ENCODE results near the gene HELQ. TPM values are rescaled to one million over a fixed set of nuclear protein-coding genes. Genes with fewer than 3 reads are reported as not detected.
A peak's percentile ranks its signal among the peaks of the same experiment; 100 is the strongest.

Gene HELQ
- total RNA-seq, 1 donor: 17.4 TPM

DNA sequence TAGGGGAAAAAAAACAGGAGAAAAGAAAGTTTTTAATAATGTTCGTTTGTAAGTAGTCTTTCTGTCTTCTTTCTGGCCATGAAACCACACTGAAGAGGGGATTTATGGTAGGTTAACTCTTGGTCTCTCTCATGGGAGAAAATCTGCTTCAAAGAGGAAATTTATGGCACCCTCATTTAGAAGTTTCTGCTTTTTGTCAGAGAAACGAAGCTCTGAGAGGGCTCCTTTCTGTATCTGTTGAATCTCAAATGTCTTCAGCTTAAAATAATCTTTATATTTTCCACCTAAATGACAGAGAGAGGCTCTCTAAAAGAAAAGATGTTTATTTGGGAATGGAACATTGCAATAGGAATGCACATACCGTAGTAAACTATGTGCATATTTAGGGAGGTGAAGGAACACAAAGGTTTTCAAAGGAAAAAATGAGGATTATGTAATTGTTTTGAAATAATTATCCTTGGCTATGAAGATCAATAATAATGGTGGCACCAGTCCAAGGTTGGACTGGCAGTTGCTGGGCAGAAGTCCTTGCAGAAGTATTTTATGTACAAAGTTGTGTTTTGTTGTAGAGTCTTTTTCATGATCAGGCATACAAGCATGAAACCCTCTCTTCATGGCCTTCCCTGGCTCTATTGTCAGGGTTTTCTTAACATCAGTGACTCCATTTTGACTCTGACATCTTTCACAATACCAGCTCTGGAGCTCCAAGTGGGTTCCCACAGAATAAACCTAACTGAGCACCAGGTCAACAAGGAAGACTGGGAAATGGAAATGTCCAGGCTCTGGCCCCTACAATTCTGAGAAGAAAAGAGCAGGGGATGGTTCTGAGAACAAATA lies 67.9 kb downstream of the HELQ start:
- no peaks in the 10 kb centered on the region for H3K79me2 ChIP-seq (ENCODE audit: insufficient read depth, low read length)
- TF ChIP-seq, protein P1, sequence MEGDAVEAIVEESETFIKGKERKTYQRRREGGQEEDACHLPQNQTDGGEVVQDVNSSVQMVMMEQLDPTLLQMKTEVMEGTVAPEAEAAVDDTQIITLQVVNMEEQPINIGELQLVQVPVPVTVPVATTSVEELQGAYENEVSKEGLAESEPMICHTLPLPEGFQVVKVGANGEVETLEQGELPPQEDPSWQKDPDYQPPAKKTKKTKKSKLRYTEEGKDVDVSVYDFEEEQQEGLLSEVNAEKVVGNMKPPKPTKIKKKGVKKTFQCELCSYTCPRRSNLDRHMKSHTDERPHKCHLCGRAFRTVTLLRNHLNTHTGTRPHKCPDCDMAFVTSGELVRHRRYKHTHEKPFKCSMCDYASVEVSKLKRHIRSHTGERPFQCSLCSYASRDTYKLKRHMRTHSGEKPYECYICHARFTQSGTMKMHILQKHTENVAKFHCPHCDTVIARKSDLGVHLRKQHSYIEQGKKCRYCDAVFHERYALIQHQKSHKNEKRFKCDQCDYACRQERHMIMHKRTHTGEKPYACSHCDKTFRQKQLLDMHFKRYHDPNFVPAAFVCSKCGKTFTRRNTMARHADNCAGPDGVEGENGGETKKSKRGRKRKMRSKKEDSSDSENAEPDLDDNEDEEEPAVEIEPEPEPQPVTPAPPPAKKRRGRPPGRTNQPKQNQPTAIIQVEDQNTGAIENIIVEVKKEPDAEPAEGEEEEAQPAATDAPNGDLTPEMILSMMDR (IDR thresholded peaks at IDR 0.05; ENCODE audit: extremely low read depth, low read depth, low read length): no peak
- no peaks in the 10 kb centered on the region for H4K20me1 ChIP-seq (ENCODE audit: insufficient read depth, low read length)
- no peaks in the 10 kb centered on the region for H3K4me1 ChIP-seq (ENCODE audit: insufficient read depth, low read length)
- H3K9me3 ChIP-seq (ENCODE audit: low read depth, low read length): no peaks in the 10 kb centered on the region
- no peak overlapping the region for H3K4me2 ChIP-seq (ENCODE audit: insufficient read depth, low read length)
- DNase-seq (ENCODE audit: insufficient read length, low spot score, missing footprints): no peak
- H3K27me3 ChIP-seq (ENCODE audit: insufficient read depth, low read length): no peaks in the 10 kb centered on the region
- no peak overlapping the region for H3K4me3 ChIP-seq (ENCODE audit: insufficient read depth, low read length)
- H3K27ac ChIP-seq (ENCODE audit: low read depth, low read length): no peak overlapping the region
- H2AFZ ChIP-seq (ENCODE audit: low read length): peak overlapping the region; percentile 54
- no peaks in the 10 kb centered on the region for H3K36me3 ChIP-seq (ENCODE audit: insufficient read depth, low read length)

DNA sequence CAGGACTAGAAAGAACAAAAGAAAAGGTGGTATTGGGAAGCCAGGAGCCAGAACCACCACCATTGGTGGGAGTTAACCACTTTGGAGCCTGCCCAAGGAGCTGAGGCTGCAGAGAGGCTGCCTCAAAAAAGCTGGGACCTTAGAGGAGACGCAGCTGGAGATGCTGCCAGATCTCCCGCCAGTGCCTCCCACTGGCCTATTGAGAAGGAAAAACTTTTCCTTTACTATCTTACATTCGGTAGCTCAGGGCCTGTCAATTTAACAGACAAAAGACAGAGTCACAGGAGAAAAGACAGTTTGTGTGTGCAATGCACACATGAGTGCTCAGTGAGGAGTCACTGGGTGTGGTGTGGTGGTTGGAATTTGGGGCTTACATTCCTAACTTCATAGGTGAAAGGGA lies 68.6 kb downstream of the HELQ start:
- TF ChIP-seq, protein P1 (IDR thresholded peaks at IDR 0.05; ENCODE audit: extremely low read depth, low read depth, low read length): no peak
- DNase-seq (ENCODE audit: insufficient read length, low spot score, missing footprints): no peak
- Histone ChIP-seq H3K27me3 (ENCODE audit: insufficient read depth, low read length) (no peaks in the 10 kb centered on the region), H3K9me3 (ENCODE audit: low read depth, low read length) (no peaks in the 10 kb centered on the region), H2AFZ (ENCODE audit: low read length) (no peak overlapping the region), H3K4me1 (ENCODE audit: insufficient read depth, low read length) (no peaks in the 10 kb centered on the region), H3K36me3 (ENCODE audit: insufficient read depth, low read length) (no peaks in the 10 kb centered on the region), H3K4me2 (ENCODE audit: insufficient read depth, low read length) (no peak overlapping the region), H4K20me1 (ENCODE audit: insufficient read depth, low read length) (no peaks in the 10 kb centered on the region), H3K4me3 (ENCODE audit: insufficient read depth, low read length) (no peak overlapping the region), H3K79me2 (ENCODE audit: insufficient read depth, low read length) (no peaks in the 10 kb centered on the region), H3K27ac (ENCODE audit: low read depth, low read length) (no peak overlapping the region)

DNA sequence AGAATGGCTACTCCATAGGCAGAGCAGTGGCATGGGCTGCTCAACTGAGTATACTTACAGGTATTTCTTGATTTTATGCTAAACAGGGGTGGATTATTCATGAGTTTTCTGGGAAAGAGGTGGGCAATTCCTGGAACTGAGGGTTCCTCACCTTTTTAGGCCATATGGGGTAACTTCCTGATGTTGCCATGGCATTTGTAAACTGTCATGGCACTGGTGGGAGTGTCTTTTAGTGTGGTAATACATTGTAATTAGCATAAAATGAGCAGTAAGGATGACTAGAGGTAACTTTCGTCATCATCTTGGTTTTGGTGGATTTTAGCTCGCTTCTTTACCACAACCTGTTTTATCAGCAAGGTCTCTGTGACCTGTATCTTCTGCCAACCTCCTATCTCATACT lies 72.8 kb downstream of the HELQ start:
- Histone ChIP-seq H3K79me2 (ENCODE audit: insufficient read depth, low read length) (no peaks in the 10 kb centered on the region), H3K9me3 (ENCODE audit: low read depth, low read length) (no peaks in the 10 kb centered on the region)
- TF ChIP-seq, protein P1 (IDR thresholded peaks at IDR 0.05; ENCODE audit: extremely low read depth, low read depth, low read length): no peak

DNA sequence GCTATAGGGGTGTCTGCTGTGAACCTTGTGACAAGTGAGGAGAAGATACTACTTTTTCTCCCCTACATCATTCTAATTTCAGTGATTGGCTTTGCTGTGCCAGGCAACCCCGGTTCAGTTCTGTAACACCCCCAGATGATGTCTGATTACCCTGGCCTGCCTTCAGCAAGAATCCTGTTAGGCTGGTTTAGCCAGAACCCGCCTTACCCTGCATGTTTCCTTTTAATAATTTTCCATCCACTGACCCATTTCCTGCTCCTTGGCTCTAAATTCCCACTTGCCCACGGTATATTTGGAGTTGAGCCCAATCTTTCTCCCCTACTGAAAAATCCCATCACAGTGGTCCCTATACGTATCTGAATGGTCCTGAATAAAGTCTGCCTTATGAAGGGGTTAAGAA lies 74.5 kb downstream of the HELQ start:
- TF ChIP-seq, protein P1 (IDR thresholded peaks at IDR 0.05; ENCODE audit: extremely low read depth, low read depth, low read length): no peak
- Histone ChIP-seq H3K4me3 (ENCODE audit: insufficient read depth, low read length) (no peak overlapping the region), H3K4me2 (ENCODE audit: insufficient read depth, low read length) (no peak overlapping the region), H3K27me3 (ENCODE audit: insufficient read depth, low read length) (no peaks in the 10 kb centered on the region), H2AFZ (ENCODE audit: low read length) (no peak overlapping the region), H3K4me1 (ENCODE audit: insufficient read depth, low read length) (no peaks in the 10 kb centered on the region), H3K9me3 (ENCODE audit: low read depth, low read length) (no peaks in the 10 kb centered on the region), H3K27ac (ENCODE audit: low read depth, low read length) (no peak overlapping the region), H3K36me3 (ENCODE audit: insufficient read depth, low read length) (no peaks in the 10 kb centered on the region), H3K79me2 (ENCODE audit: insufficient read depth, low read length) (no peaks in the 10 kb centered on the region), H4K20me1 (ENCODE audit: insufficient read depth, low read length) (no peaks in the 10 kb centered on the region)
- no peak for DNase-seq (ENCODE audit: insufficient read length, low spot score, missing footprints)

More for the DNA sequence above, 72.8 kb downstream of the HELQ start:
- Histone ChIP-seq H3K27ac (ENCODE audit: low read depth, low read length) (no peak overlapping the region), H3K4me1 (ENCODE audit: insufficient read depth, low read length) (no peaks in the 10 kb centered on the region), H3K27me3 (ENCODE audit: insufficient read depth, low read length) (no peaks in the 10 kb centered on the region), H3K36me3 (ENCODE audit: insufficient read depth, low read length) (no peaks in the 10 kb centered on the region), H3K4me2 (ENCODE audit: insufficient read depth, low read length) (no peak overlapping the region), H3K4me3 (ENCODE audit: insufficient read depth, low read length) (no peak overlapping the region), H4K20me1 (ENCODE audit: insufficient read depth, low read length) (no peaks in the 10 kb centered on the region), H2AFZ (ENCODE audit: low read length) (no peak overlapping the region)
- no peak for DNase-seq (ENCODE audit: insufficient read length, low spot score, missing footprints)

Data from osteoblast (primary cell).